Spleen (tissue), 7 donors: ENCODE measurements around the gene TMEM38B.

Experiments
- CTCF ChIP-seq, 11 experiments: fragments of 200-600 bp in 7 of 11; fragments of 450-650 bp in 4 of 11; sonication (generic) in 4 of 11; IDR thresholded peaks in 8 of 11; conservative IDR thresholded peaks in 3 of 11; 1 replicate in 7 of 11; 2 replicates in 4 of 11; pipeline versions ENCODE4 v1.4.0 to v1.8.0; 2016 to 2021; ENCODE audit warnings: antibody characterized with exemption in 11 of 11, inconsistent platforms in 4 of 11, mild to moderate bottlenecking in 1 of 11
- POLR2A ChIP-seq, 3 donors: fragments of 450-650 bp; IDR thresholded peaks; one replicate each; pipeline ENCODE4 v1.5.1; 2017; ENCODE audit warnings: antibody characterized with exemption in 3 of 3, mild to moderate bottlenecking in 1 of 3
- donor health status: DM: no; HTN: no; CAD: no; lungs with moderate emphysema.
- donor health status: DM: no; HTN: no; CAD: no.
- donor health status: DM: no; HTN: no; CAD: no.

GRCh38 chr9:105681724-105682123, 12.6 kb upstream of the TMEM38B start:
- TF ChIP-seq CTCF (IDR thresholded peaks at IDR 0.05 in 8 of 11, conservative IDR thresholded peaks at IDR 0.05 in 3 of 11) (no peak), POLR2A (IDR thresholded peaks at IDR 0.05) (no peak)
